ENCODE measurements around the gene PARD3B. TPM values are rescaled to one million over a fixed set of nuclear protein-coding genes. Genes with fewer than 3 reads are reported as not detected.

The PARD3B gene
- total RNA-seq, 1 experiment from 2014 or later: 2.0 TPM

DNA sequence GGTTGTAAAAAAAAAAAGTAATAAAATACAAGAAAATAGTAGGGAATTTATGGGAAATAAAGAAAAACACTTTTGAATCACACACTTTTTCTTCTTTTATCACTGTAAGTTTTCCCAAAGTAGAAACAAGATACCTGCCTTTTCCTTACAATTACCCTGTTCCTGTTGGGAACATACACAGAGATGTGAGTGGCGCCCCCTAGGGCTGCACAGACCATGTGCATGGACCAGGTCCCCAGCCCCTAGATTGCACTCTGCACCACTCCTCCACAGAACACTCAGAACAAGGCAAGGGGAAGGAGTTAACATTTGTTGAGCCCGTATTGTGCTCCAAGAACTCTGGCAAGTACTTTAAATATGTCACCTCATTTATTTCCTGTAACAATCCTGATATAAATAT lies 1018.4 kb downstream of the PARD3B start:
- ChIA-PET POLR2A (no interaction called here), RAD21 (ENCODE audit: low non-redundant PET in 1 of 2, low total read pairs in 2 of 2, uncharacterized antibody in 2 of 2, unreplicated experiment in 2 of 2) (no interaction called here), CTCF (no interaction called here)
- peak; percentile 4 for DNase-seq (ENCODE audit: low read depth, low spot score)
- no peaks in the 10 kb centered on the region for H3K79me2 ChIP-seq (ENCODE audit: insufficient read depth, low read length)
- H3K9ac ChIP-seq (ENCODE audit: low read length): no peak overlapping the region
- H3K27ac ChIP-seq (ENCODE audit: low read depth, low read length): no peak overlapping the region
- H4K20me1 ChIP-seq (ENCODE audit: insufficient read depth): no peaks in the 10 kb centered on the region
- peak; percentile 81 for ATAC-seq
- intact Hi-C loops (cut with micrococcal nuclease): no loop called here
- H3K4me1 ChIP-seq (ENCODE audit: control insufficient read depth in 1 of 2, insufficient read depth in 2 of 2, low read length in 2 of 2): no peaks in the 10 kb centered on the region
- H3K4me2 ChIP-seq (ENCODE audit: low read length): no peak overlapping the region
- H3K9me2 ChIP-seq (ENCODE audit: insufficient read depth): no peaks in the 10 kb centered on the region
- H3K4me3 ChIP-seq (replicated peaks in 1 of 2; ENCODE audit: low read depth in 1 of 2, low read length in 2 of 2): no peak overlapping the region
- TF ChIP-seq ZFX (IDR thresholded peaks at IDR 0.05): no peak
- TF ChIP-seq FOSL1 (IDR thresholded peaks at IDR 0.05; ENCODE audit: low read depth): no peak
- peak; percentile 42 for TF ChIP-seq RAD21 (IDR thresholded peaks at IDR 0.05; ENCODE audit: low read depth)
- peak; percentile 27 to 76 (median 71); a peak in 4 of 6 replicates for TF ChIP-seq CTCF (IDR thresholded peaks at IDR 0.05 in 2 of 3, conservative IDR thresholded peaks at IDR 0.05 in 1 of 3; ENCODE audit: borderline replicate concordance in 1 of 3, insufficient read depth in 1 of 3, low read depth in 2 of 3, low read length in 2 of 3)
- H3K27me3 ChIP-seq (ENCODE audit: insufficient read depth, low read length): no peaks in the 10 kb centered on the region; the same call in 1 of the 2 replicates
- no peaks in the 10 kb centered on the region for H3K9me3 ChIP-seq (ENCODE audit: control insufficient read depth in 1 of 2, insufficient read depth in 1 of 2, low read depth in 1 of 2, low read length in 2 of 2)
- H2AFZ ChIP-seq (ENCODE audit: low read depth, low read length, poor library complexity, severe bottlenecking): no peak overlapping the region
- BruUV-seq (replicated peaks): no TSS peak
- no peaks in the 10 kb centered on the region for H3K36me3 ChIP-seq (ENCODE audit: control insufficient read depth in 1 of 2, insufficient read depth in 2 of 2, low read length in 2 of 2)

DNA sequence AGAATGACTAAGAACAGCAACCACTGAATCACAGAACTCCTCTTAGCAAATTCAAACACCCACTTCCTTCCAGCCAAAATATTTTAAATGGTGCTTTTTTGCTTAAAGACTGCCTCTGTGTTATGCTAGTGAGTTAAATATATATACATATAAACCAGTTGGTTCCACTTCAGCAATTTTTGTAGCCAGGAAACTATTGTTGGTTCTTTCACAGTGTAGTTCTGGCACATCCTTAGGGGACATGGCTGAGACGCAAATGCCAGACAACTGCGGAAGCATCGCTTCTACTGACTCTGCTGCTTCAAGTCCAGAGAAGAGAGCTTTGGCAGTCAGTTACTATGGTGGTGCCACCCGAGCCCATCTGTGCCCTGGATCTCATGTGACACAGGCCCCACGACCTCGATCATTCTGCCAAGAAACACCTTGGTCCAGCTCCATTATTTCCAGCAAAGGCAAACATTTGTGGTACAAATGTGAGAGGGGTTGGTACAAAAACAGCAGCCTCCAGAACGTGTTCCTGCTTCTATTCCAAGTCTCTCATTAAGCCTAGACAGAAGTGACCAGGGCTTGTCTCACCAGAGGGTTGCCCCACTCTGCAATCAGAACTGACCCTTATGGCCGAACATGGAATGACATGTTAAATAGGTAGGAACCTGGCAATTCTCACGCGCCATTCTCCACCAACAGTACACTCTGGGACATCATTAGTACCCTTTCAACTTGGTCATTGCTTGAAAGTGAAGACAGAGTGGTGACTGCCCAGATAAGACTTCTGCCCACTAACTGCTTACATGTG lies 1019.3 kb downstream of the PARD3B start:
- H3K9ac ChIP-seq (ENCODE audit: low read length): no peak overlapping the region
- TF ChIP-seq REST (IDR thresholded peaks at IDR 0.05; ENCODE audit: low read depth) (no peak), CTCF (IDR thresholded peaks at IDR 0.05 in 2 of 3, conservative IDR thresholded peaks at IDR 0.05 in 1 of 3; ENCODE audit: borderline replicate concordance in 1 of 3, insufficient read depth in 1 of 3, low read depth in 2 of 3, low read length in 2 of 3) (peak in 2 of 3 experiments; percentile 18 to 29; a peak in 4 of 6 replicates)
- DNase-seq (ENCODE audit: low read depth, low spot score) (no peak), ATAC-seq (peak; percentile 74)
- H3K4me3 ChIP-seq (replicated peaks in 1 of 2; ENCODE audit: low read depth in 1 of 2, low read length in 2 of 2): no peak overlapping the region
- ChIA-PET RAD21 (ENCODE audit: low non-redundant PET in 1 of 2, low total read pairs in 2 of 2, uncharacterized antibody in 2 of 2, unreplicated experiment in 2 of 2) (no interaction called here), CTCF (no interaction called here), POLR2A (no interaction called here)
- H2AFZ ChIP-seq (ENCODE audit: low read depth, low read length, poor library complexity, severe bottlenecking): no peak overlapping the region
- H4K20me1 ChIP-seq (ENCODE audit: insufficient read depth): no peaks in the 10 kb centered on the region
- H3K9me3 ChIP-seq (ENCODE audit: control insufficient read depth in 1 of 2, insufficient read depth in 1 of 2, low read depth in 1 of 2, low read length in 2 of 2): no peaks in the 10 kb centered on the region
- no peaks in the 10 kb centered on the region; the same call in 1 of the 2 replicates for H3K27me3 ChIP-seq (ENCODE audit: insufficient read depth, low read length)
- H3K79me2 ChIP-seq (ENCODE audit: insufficient read depth, low read length): no peaks in the 10 kb centered on the region
- H3K4me1 ChIP-seq (ENCODE audit: control insufficient read depth in 1 of 2, insufficient read depth in 2 of 2, low read length in 2 of 2): no peaks in the 10 kb centered on the region
- H3K27ac ChIP-seq (ENCODE audit: low read depth, low read length): no peak overlapping the region
- no peaks in the 10 kb centered on the region for H3K9me2 ChIP-seq (ENCODE audit: insufficient read depth)
- no peak overlapping the region for H3K4me2 ChIP-seq (ENCODE audit: low read length)
- BruUV-seq (replicated peaks): no TSS peak
- intact Hi-C loops (cut with micrococcal nuclease): no loop called here
- no peaks in the 10 kb centered on the region for H3K36me3 ChIP-seq (ENCODE audit: control insufficient read depth in 1 of 2, insufficient read depth in 2 of 2, low read length in 2 of 2)
